ENCODE results near the gene BCL11B.

Gene BCL11B

DNA sequence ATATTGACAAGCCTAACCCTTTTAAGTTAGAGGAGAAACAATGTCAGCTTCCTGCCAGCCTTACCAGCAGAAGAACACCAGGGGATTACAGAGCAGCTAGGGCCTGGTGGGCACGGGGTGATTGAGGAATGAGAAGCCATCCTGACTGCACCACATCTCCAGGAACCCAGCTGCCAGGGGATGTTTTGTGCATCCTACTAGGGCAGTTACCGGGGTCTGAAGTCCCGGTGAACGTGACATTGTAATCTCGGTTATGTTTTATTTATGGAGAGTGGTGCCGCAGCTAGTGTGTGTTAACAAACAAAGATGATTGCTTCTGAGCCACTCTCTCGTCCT is 115.9 kb downstream of the BCL11B start:
- ATAC-seq = no peak

DNA sequence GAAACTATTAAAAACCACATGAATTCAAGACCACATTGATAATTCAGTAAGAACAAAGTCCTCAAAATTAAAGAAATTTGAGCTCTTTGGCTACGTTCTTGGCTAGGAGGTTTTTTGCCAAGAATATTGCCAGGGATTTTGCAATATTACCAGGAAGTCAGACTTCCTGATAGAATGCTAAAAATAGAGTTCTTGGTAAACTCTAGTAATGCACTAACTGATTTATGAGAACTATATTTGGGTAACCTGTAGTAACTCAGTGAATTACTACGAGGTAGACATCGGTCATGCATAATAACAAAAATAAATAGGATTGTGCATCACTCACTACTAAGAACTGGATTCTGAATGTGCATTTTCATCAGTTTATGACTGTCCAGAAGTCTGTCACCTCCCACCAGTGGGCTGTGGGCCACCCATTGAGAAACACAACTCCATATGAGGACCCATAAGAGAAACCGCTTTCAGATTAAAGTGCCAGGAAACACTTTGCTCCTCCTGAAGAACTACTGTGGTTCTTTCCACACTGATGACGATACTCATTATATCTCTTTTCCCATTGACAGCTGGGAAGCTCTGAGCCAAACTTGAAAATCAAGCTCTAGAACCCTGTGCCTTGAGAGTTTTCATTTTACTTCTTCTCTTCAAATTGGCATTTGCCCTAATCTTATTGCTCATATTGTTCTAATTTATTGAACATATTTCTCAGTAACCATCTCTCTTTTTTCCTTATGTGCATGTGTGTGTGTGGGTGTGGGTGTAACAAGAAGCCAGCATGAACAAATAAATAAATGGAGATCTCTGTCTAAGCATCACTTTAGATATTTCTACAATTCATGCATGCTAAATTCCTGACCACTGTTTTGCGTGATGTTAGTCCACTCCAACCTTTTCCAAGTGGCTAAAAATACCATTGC is 116.6 kb downstream of the BCL11B start:
- ATAC-seq = peak in 1 of 2 donors; percentile 38

DNA sequence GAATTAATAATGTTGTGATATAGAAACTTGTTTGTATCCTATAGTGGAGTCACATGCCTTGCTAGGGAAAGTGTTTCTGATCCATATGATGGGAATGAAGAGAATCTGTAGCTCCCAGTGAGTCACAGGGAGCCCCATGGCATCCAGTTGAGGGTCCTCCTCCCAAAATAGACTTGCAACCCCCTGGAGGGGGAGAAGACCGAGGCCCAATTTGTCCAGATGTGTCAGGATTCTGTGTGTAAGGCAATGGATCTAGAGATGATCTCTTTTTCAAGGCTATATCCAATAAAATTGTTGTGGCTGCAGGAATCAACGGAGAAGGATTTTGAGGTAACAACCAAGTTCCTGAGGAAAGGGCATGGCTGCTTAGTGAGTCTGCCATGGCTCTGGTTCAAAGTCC is 121.8 kb downstream of the BCL11B start:
- ATAC-seq = no peak

DNA sequence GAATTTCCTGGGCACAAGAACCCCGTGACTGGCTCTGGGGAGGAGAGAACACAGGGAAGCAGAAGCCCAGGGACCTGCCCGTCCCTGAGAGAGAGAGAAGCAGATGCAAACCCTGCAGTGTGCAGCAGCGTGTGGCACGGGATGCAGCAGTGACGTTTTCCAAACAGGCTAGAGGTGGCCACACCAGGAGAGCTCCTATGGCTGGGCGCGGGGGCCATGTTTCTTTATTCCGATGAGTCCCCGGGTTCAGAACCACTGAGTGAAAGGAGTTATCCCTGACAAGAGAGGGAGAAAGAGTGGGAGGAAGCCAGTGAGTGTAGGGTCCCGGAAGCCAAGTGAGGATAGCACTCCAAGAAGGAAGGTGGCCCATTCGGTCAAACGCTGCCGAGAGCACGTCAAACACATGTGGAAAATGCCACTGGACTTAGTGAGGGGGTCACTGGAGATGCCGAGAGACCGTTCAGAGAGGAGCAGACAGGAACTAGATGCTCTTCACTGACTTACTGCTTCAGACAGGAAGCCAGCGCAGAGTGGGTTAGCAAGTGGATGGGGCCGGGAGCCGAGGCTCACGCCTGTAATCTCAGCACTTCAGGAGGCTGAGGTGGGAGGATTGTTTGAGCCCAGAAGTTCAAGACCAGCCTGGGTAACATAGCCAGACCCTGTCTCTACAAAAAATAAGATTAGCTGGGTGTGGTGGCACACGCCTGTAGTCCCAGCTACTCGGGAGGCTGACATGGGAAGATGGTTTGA is 123.0 kb downstream of the BCL11B start:
- no peak for ATAC-seq

DNA sequence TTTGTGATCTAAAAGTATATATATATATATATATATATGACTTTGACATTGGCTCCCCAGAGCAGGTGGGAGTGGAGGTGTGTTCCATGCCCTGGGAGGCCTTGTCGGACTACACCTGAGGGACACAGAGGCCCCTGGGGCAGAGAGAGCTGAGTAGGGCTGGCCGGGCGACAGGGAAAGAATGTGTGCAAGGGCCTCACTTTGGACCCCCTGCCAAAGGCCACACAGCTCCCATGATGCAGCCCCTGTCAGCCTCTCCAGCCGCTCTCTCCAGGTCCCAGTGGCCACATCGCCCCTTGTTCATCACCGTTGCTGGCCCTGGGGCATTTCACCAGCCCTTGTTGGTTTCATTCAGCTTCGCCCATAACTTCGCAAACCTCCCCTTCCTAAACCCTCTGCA is 123.9 kb downstream of the BCL11B start:
- ATAC-seq = no peak

DNA sequence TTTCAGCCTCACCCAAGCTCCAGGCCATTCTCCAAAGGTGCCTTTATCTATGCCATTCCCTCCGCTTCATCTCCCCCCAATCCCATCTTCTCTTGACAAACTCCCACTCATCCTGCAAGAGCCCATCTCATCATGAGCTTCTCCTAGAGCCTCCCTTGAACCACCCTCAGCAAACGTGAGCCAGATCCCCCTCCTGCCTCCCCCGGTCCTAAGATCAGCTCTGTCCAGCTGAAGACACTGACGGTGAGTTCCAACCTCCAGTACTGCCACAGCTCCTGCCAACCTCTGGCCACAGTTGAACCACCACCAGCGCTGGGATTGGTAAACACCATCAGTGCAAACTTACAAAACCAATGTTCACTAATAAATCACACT is 124.6 kb downstream of the BCL11B start:
- no peak for ATAC-seq

DNA sequence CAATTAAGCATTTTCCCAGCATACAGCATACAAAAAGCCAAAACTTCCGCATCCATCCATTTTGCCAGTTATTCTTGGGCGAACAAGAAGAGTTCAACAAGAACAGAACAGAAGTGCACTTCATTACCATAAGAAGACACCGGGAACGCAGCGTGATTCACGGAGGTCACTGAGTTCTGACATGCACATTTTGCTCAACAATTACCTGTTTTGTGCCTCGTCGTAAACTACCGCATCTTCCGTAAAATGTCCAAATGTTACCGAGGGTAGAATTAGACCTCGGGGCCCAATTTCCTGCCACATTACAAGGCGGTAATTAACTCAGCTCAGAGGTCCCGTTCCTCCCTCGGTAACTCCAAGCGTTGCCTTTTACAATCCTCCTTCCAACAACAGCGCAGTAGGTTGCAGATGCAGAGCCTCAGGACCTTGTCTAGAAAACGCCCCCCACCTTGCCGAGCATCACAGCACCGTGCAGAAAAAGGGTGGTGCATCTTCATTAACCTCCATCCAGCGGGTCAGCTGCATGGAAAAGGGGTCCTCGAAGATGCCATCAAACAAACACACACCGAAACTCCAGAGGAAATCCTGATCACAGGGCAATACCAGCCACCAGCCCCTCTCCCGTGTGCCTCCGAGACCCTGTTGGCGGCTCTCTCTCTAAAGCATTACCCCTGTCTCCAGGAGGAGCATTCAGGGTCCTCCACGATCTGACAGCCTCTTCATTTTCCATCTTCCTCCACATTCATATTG is 125.2 kb downstream of the BCL11B start:
- no peak for ATAC-seq

DNA sequence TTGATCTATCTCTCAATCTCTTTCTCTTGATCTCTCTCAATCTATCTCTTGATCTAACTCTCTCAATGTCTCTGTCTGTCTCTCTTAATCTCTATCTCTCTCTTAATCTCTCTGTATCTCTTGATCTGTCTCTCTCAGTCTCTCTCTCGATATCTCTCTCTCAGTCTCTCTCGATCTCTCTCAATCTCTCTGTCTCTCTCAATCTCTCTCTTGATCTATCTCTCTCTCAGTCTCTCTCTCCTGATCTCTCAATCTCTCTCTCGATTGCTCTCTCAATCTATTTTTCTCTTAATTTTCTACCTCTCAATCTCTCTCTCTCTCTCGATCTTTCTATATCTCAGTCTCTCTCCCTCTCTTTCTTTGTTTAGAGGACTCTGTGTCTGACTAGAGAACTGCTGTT is 126.7 kb downstream of the BCL11B start:
- ATAC-seq = no peak

DNA sequence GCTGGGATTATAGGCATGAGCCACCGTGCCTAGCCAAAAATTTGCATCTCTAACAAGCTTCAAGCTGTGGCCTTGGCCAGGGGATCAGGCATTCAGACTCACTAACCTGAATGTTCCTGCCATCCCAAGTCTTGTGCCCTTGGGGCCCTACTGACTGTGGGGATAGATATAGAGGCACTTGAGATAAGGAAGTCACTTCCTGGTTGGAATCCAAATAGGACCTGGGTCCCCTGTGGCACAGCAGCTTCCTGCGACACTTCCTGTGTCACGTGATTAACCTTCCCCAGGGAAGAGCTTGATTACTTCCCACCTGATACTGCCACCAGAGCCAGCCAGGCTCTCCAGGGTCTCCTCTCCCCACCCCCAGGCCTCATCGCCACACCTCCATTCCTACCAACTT is 128.2 kb downstream of the BCL11B start:
- ATAC-seq = no peak

DNA sequence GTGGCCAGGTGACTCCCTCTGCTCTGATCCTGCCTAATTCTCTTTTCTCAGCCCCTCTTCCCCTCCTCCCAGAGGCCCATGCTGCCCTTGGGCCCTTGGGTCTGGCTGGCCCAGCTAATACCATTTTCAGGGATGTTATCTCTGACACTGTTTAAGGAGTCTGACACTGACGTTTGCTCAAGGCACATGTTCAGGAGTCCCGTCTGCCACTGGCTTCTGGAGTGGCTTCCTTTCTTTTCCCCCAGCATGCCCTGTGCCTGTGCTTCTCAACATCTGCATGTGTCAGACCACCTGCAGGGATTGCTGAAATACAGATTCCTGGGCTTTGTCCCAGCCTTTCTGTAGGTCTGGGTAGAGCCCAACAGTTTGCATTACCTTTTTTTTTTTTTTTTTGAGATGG is 128.9 kb downstream of the BCL11B start:
- ATAC-seq = no peak

DNA sequence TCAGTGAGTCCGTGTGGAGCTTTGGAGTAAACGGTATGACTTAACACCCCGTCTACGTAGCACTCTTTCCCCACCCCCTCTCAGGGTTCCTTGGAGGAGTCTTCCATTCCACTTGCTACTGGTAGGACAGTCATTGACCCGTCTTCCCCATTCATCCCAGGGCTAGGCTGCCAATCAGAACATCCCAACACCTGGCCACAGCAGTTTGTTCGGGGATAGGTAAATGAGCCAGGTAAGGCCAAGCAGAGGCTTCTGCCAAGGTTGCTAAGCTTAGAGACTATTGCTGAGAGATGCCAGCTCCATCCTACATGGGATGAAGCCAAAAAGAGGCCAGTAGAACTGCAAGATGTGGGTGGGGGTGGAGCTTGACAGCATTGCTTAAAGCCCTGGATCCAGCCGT is 130.8 kb downstream of the BCL11B start:
- no peak for ATAC-seq

DNA sequence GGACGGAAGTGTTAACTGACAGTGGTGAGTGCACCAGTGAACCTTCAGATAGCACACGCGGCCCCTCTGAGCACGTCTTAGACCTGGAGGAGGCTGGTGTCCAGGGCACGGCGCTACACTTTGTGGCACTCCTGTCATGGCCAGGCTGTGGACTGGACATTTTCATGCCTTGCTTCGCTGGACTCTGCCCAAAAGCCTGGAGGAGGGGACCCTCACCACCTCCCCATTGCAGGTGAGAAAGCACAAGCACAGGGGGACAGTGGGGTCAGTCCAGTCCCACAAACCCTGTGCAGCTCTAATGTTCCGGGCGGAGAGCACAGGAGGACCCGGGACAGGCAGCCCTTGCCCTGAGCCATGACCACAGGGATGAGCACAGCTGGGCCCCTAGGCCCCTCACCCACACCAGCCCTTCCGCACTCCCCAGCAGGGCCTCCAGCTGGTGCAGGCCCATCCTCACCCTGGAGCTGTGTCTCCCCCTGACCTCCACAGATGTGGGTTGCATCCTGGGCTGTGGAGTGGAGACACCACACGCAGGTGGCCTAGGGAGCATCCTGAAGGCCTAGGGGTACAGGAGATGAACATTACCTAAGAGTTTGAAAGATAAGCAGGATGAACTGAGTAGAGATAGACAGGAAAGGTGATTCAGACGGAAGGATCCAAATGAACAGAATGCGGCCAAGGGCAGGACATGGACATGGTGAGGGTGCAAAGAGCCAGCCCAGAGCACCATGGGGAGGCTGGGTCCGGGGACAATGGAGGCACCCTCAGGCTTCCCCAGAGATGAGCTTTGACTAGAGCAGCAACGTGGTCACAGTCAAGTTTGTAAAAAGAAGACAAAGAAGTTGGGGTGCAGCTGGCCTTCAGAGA is 132.8 kb downstream of the BCL11B start:
- no peak for ATAC-seq

DNA sequence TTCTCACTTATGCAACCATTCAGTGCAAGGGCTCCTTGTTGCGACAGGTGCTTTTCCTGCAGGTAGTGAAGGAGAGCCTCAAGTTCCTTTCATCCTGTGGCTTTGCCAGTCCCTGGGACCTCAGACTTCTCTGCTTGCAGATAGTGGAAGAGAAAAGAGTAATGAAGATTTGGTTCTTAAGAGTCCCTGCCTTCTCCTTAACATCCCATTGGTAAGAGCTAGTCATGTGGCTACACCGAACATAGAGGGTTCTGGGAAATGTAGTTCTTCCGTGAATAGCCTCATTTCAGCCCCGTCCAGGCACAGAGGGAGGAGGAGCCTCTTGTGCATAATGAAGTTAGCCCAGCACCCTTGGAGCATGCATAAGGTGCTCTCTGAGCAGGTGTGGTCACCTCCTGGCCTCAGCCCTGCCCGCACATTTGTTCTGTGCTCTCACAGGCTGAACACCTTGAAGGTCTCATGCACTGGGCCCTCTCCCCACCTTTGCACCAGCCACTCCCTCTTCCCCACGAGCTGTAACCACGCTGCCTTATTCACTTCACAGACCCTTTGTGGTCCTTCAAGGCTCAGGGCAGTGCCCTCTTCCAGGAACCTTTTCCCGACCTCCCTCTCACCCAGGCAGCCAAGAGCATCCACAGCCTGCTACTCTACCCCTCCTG is 134.0 kb downstream of the BCL11B start:
- ATAC-seq = no peak

DNA sequence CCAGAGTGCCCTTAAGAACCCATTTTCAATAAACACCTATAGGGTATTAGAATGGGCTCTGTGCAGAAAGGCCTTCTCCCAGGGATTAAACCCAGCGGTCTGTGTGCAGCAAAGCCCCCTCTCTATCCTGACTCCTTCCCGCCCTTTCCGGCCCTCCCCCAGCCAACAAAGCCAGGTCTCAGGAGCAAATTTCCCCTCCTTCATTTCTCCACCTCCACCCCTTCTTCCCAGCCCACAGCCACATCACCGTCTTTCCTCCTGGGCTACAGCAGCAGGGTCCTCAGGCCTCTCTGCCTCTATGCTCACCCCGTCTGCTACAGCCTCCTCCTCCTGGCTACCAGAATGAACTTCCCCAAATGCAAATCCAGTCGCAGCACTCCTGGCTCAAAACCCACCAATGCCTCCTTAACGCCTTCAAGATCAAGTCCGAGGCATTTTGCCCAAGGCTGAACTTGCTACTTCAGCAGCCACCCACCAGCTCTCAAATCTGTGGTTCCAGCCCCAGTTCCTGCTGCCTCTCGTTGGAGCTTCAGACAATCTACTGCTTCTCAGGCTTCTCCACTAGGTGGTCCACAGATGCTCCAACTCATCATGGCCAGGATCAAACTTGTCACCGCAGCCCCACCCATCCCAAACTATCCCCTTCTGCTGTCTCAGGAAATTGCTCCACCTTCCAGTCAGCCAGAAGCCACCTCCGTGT is 134.8 kb downstream of the BCL11B start:
- ATAC-seq = no peak

DNA sequence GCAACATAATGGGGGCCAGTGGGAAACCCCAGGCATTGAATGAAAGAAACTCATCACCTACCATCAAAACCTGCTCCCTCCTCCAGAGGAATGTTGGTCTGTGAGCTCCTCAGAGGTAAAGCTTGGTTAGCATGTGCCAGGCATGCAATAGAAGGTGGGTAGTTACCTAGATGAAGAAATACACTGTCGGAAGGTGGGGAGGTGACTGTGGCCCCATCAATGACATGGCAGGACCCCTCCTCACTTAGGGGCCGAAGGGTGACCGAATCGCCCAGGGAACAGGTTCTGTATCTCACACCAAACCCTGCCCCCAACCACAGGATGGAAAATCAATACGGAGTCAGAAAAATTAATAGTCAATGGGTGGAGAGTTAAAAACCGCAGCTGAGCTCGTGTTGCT is 135.6 kb downstream of the BCL11B start:
- no peak for ATAC-seq

DNA sequence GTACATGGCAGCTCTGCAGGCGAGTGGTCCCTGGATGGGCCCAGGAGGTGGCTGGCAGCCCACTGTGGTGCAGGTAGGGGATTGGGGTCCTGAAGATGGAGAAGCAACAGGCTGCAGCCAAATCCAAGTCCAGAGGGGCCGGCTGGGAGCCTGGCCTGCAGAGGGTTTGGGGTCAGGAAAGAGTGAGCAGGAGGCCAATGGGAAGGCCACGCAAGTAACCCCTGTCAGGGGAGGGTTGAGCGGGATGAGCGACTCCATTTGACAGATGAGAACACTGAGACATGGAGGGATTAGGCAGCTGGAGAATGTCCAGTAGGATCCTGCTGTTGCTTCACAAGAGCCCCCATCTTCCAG is 136.0 kb downstream of the BCL11B start:
- no peak for ATAC-seq

DNA sequence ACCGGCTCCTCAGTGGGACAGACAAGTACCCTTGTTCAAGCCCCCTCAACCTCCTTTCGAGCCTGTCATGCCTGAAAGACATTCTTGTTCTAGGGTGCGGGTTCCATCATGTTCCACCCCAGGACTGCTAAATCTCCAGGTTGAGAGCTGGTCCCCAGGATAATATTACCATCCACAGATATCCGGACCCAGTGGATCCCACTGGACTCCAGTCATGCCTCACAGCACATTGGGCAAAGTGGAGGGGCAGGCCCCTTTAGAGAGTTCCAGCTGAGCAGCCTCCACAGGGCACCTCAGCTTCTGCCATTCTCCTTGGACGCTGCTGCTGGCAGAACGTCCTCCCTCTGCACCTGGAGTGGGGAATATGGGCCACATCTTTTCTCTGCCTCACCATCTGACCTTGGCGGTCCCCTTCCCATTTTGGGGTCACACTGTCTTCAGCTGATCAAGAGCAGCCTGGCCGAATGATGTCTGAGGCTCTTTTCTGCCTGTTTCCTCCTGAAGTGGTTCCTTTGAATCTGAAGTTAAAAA is 137.4 kb downstream of the BCL11B start:
- ATAC-seq = no peak

DNA sequence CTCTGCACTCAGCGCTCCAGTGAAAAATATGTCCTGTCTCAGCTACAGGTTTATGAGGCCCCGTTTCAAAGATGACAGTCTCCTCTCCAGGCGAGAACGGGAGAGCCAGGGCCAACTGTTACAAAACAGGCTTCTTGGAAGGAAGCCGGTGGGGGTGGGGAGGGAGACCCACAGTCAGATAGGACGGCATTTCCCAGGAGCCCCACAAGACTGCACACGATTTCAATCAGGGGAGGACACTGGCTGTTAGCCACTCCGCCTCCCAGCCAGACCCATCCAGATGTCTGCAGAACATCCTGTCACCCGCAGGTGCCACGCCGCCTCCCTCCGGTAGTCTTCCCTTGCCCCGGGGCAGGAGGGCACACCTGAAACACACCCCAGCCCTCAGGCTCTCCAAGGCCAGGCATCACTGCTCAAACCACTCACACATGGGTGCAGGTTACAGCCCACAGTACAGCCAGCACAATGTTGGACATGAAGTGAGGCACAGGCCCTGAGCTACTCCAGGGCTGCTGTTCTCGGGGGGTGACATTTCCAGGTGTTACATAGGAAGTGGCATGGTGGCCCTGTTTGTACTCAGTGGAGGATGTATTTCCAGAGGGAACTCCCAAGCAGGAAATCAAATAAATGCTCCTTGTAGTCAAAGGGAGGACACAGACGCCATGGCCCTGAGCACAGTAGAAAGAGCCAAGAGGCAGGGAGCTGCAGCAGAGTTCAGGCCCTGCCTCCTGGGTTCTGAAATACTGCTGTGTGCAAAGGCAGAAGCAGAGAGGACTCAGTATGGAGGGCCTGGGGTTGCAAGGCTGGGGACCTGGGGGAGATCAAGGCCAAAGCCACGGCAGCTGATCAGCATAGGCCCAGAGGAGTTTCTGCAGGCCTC is 138.1 kb downstream of the BCL11B start:
- no peak for ATAC-seq

DNA sequence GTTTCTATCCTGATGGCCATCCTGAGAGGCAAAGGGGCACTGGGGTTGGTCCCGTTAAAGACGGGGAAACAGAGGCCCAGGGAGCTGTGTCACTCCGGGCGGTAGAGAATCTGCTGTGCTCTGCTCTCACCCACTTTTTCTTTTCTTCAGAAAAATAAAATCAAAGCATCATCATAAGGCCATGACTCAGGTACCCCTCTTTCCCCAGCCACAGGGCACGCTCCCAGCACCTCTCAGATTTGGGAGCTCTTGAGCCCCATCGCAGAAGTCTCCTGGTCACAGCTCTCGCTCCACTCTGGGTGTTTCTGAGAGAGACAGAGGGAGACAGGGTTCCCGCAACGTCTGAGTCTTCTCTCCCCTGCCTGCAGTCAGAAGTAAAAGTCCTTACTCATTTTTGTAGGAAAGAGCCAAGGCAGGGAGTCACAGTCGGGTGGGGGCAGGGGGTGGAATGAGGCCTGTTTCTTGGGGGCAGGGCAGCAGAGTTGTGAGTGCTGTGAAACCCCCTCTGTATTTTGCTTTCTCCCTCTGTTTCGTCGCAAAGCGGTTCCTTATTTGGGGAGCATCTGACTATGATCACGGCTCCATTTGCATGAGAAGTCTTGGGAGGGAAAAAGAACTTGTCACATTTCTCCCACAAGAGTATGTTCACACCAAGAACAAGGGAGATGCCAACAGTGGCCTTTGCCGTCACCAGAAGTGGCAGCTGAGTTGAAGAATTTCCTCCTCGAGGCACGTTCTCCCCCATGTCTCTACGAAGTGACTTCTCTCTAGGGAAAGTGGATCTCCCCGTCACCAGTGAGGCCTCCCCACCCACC is 139.0 kb downstream of the BCL11B start:
- no peak for ATAC-seq

All from activated CD4-positive, CD25-positive, alpha-beta regulatory T cell treated with anti-CD3 and anti-CD28 coated beads, Interleukin-2, amount 50 U/mL, for 24 hours (primary cell).